ENCODE measurements around the gene GDF15.

- TF ChIP-seq CTCF (IDR thresholded peaks at IDR 0.05) (no peak), POLR2A (IDR thresholded peaks at IDR 0.05) (no peak)
Measured at GRCh38 chr19:18428173-18428786, 42.3 kb downstream of the GDF15 start.

Measured in lower leg skin (tissue), 3 donors.